H54 (cell line): ENCODE results near the gene GPRIN2.
"Not testable (repeated sequence)": the region's sequence is repeated elsewhere in the genome, so short reads cannot be mapped to it uniquely, and the experiment has no call there.

Experiments used
- DNase-seq: peaks from one replicate; pipeline ENCODE4 v3.0.0; 2011; ENCODE audit warnings: low spot score, mixed read lengths; ENCODE audit not compliant: insufficient read length
- FAIRE-seq: peaks from 3 replicates; lab custom pipeline; 2011; peaks lifted over from hg19 to GRCh38; lab: Jason Lieb, UNC
- POLR2A ChIP-seq: IDR thresholded peaks from 2 replicates; pipeline ENCODE4 v1.6.1; 2011; ENCODE audit warnings: low read depth, mild to moderate bottlenecking, low read length

GPRIN2 gene

DNA sequence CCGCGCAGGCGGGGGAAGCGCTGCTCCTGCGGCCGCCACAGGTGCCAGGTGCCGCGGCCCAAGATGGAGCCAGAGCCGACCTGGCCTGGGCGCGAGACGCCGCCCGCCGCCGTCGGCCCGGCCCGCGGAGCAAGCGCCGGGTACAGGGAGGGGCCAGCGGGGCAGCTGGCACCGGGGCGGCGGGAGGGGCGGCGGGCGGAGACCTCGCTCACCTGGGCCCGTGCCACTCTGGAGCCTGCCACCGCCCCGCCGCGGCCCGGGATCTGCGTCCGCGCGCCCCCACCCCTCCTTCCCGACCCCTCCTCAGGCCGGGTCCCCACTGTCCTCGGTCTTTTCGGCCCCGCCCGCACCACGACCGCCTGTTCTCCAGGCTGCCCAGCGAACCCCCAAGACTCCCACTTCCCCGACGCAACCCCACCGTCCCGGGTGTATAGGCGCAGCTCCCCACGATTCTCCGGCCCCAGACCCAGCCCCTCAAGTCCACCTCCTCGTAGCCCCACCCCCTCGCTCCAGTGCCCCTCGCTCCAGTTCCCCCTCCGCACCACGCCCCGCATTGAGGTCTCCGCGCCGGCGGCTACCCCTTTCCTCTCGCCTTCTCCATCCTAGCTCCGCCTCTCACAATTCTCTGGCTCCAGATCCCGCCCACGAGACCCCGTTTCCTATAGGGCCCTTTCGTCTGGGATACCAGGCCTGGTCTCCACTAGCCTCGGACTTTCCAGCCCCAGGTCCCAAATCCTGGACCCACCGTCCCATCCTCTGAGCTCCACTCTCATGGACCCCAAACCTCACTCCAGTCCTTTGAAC, at the start of gene GPRIN2:
GPRIN2 (minus strand) TSS at position 144 of the 804 bp plus-strand sequence. CDS start 5,922 bp downstream, outside the sequence.
- no peak for TF ChIP-seq POLR2A
- DNase-seq (no peak), FAIRE-seq (no peak)

DNA sequence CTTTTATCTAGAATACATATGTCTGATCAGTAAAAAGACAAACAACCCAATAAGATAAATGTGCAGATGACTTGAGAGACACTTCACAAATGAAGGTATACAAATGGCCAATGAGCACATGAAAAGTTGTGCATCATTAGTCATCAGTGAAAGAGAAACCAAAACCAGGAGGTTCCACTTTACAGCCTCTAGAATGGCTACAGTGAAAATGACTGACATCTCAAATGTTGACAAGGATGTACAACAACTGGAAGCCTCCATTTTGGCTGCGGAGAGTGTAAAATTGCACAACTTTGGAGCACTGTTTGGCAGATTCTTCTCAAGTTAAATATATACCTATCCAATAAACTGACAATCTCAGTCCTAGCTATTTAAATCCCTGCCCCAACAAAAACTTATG, 44.1 kb upstream of the GPRIN2 start:
- not testable (repeated sequence) for DNase-seq
- peak; percentile 41 for FAIRE-seq

GRCh38 chr10:46597616-46598246, 41.3 kb upstream of the GPRIN2 start:
- FAIRE-seq, DNase-seq: not testable (repeated sequence)

- not testable (repeated sequence) for FAIRE-seq, DNase-seq
Observed at GRCh38 chr10:46596570-46596969, 40.1 kb upstream of the GPRIN2 start.

GRCh38 chr10:46594453-46595063, 38.1 kb upstream of the GPRIN2 start:
- FAIRE-seq, DNase-seq: not testable (repeated sequence)

DNA sequence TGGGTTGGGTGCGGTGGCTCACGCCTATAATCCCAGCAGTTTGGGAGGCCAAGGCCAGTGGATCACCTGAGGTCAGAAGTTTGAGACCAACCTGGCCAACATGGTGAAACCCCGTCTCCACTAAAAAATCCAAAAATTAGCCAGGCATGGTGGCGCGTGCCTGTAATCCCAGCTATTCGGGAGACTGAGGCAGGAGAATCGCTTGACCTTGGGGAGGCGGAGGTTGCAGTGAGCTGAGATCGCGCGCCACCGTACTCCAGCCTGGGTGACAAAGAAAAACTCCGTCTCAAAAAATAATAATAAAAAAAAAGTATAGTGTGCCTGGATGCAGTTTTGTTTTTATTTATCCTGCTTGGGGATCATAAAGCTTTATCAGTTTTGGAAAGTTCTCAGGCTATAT, 36.8 kb upstream of the GPRIN2 start:
- not testable (repeated sequence) for FAIRE-seq, DNase-seq

DNA sequence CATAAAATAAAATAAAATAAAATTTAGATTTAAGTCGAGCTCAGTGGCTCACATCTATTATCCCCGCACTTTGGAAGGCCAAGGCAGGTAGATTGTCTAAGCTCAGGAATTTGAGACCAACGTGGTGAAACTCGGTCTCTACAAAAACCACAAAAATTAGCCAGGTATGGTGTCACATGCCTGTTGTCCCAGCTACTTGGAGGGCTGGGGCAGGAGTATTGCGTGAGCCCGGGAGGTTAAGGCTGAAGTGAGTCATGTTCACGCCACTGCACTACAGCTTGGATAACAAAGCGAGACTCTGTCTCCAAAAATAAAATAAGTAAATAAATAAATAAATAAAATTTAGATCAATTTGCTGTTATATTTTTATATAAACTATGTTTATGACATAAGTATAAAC, 34.6 kb upstream of the GPRIN2 start:
- not testable (repeated sequence) for DNase-seq, FAIRE-seq

DNA sequence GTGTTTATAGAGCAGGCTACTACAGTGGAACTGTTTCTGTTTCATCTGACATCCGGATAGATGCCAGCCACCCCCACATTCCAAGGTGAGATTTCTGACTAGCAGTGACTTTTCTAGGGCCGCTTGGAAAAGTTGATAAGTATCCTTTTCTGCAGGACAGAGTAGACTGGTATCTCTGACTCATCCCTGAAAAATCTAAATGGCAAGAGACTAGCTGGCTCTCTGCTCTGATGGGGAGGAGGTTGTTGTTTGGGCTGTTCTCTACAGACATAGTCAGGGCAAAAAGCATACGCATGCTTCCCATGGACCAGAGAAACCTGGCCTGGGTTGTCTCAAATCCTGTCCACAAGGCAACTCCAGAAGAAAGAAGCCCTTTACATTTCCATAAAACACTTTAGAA, 33.1 kb upstream of the GPRIN2 start:
- FAIRE-seq, DNase-seq: not testable (repeated sequence)

DNA sequence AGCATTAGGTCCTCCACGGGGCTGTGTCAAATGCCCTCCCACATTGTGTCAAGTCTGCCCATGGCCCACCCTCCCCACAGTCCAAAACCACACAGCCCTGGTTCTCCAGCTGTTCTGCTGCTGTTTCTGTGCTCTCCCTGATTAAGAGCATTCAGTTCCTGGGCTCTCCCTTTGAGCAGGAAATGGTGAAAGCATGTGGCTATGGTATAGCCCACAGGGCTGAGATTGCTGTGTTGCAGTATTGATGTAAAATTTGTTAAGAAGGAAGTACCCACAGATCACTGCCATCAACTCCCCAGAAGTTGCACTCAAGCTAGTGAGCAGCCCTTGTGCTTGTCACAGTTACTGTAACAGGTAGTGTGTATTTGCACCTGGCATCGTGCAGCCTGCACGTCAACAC, 31.8 kb upstream of the GPRIN2 start:
- not testable (repeated sequence) for DNase-seq, FAIRE-seq

- not testable (repeated sequence) for FAIRE-seq, DNase-seq
Observed at GRCh38 chr10:46587546-46587945, 31.1 kb upstream of the GPRIN2 start.

DNA sequence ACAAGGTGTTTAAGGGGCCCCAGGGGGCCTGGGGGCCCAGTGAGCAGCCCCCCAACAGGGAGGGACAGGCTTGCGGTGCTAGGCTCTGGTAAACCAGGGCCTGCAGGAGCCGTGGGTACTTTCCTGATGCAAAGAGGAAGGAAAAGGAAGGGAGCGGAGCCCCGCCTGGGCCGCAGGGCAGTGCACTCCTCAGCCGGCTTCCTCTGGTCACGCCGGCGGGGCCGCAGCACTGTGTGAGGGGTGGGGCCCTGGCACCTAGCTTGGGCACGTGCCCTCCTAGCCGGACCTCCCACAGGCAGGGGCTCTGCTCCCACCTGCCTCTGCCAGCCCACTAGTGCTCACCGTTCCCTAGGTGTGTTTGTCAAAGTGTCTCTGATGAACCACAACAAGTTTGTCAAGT, 28.8 kb upstream of the GPRIN2 start:
- not testable (repeated sequence) for FAIRE-seq, DNase-seq

- DNase-seq, FAIRE-seq: not testable (repeated sequence)
Observed at GRCh38 chr10:46584196-46584595, 27.7 kb upstream of the GPRIN2 start.

- FAIRE-seq, DNase-seq: not testable (repeated sequence)
Observed at GRCh38 chr10:46582568-46582967, 26.1 kb upstream of the GPRIN2 start.

- DNase-seq, FAIRE-seq: not testable (repeated sequence)
Observed at GRCh38 chr10:46581997-46582396, 25.5 kb upstream of the GPRIN2 start.

DNA sequence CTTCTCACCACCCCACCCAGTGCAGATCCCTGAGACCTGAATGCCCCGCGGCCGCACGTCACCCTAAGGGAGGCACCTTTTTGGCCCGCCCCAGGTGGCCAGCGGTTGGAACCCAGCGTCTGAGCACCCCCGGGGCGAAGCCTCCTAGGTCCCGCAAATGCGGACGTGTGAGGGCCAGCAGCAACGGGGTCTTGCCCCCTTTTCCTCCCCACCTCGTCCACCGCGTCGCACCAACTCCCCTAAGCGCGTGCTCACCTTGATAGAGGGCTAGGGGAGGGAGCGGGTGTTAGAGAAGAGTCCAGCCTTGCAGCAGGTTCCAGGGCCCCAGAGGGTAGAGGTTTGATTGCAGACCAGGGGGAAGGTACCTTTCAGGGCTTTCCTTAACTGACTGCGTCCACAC, 22.9 kb upstream of the GPRIN2 start:
- not testable (repeated sequence) for FAIRE-seq, DNase-seq

- FAIRE-seq, DNase-seq: not testable (repeated sequence)
Observed at GRCh38 chr10:46578474-46579178, 22.2 kb upstream of the GPRIN2 start, which contains the start of gene SYT15. Gene SYT15, plus strand, starts transcription at chr10:46579128. Its CDS starts 41 bp downstream, at chr10:46579169.

DNA sequence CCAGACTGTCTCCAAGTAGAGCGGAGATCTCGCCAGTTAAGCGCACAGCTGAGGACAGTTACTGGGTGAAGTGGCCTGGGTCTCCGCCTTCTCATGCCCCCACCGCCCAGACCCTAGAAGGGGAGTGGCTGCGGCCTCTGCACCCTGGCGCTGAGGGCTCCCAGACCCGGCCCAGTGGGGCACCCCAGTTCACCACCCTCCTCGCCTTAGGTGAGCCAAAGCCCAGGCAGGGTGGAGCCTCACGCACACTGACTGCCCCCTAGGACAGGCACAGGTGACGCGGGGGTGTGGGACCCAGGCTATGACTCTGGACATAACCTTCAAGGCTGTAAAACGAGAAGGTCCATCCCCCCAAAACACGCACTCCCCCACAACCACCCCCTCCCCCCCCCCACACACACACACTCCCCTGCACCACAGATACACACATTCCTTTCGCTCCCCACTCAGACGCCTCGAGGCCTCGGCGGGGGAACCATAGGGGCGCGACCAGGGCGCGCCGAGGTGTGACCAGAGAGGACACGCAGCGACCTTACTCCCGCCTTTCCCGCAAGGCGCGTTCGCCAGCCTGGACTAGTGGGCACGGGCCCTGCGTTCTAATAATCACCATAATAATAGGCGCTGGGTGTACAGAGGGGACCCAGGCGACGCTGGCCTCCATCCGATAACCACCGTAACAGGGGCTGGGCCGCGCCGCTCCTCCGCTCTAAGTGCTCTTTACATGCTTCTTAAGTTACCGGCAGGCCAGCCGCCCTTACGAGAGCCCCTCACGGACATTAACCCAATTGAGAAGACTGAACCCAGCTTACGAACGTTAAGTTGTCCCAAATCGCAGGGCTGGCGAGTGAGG, 21.4 kb upstream of the GPRIN2 start:
- not testable (repeated sequence) for FAIRE-seq, DNase-seq

GRCh38 chr10:46573884-46574283, 17.4 kb upstream of the GPRIN2 start:
- FAIRE-seq, DNase-seq: not testable (repeated sequence)

GRCh38 chr10:46573314-46573713, 16.9 kb upstream of the GPRIN2 start:
- not testable (repeated sequence) for DNase-seq

More at GRCh38 chr10:46573314-46573713, 16.9 kb upstream of the GPRIN2 start:
- FAIRE-seq: not testable (repeated sequence)
